ENCODE measurements around the gene SRBD1.

The SRBD1 gene

DNA sequence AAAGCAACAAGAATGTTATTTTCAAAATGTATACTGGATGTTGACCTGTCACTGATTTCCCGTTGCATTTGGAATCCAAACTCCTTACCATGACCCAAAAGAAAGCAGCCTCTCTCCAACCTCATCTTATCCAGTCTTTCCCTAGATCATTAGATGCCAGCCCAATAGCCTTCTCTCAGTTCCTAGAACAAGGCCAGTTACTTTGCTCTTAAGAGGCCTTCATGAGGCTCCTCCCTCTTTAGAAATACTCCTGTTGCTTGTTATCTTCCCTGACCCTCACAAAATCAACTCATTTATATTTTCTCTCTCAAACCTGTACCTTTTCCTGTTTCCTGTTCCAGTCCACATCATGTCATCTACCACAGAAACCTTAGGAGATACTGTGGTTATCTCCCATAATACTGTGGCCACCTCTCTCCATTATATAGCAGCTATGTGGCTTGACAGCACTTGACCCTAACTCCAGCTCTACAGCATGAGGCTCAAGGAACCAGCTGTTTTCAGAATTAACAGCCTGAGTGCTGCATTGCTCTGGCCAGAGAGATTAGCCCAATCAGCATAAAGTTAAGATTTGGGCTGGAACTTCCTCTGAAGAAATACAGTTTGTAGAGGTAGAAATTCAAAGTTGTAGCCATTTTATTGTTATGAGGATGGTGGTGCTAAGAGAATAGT lies 22.8 kb downstream of the SRBD1 start:
- DNase-seq: no peak

DNA sequence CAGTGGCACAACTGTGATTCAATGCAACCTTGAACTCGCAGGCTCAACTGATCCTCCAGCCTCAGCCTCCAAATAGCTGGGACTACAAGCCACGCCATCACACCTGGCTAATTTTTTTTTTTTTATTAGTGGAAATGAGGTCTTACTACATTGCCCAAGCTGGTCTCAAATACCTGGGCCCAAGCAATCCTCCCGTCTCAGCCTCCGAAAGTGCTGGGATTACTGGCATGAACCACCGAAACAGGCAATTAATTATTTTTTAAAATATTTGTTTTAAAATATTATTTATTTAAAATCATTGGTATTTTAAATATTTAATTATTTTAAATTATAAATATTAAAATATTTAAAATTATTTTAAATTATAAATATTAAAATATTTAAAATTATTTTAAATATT lies 24.5 kb downstream of the SRBD1 start:
- DNase-seq: no peak

DNA sequence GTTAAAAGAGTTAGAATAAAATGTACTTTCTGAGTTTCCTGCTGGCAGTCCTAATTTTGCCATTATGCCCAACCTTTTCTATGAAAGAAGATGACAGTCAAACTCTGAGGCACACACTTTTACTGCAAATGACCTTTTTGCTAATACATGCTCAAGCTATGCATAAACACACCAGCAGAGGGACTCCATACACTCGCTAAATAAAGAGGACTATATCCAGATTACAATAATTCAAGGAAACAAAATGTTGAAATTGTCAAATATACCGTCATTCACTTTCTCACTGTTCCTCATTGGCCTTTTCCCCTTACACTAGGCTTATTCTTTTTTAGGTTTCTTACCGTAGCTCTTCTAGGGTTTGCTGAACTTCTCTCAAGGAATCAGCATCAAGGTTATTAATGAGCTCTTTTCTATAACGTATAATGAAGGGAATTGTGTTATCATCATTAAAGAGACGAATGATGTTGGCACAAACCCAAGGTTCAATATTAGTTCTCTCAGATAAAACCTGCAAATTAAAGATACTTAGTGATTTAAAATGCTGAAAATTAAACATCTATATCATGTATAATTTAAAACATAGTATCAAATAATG lies 25.7 kb downstream of the SRBD1 start:
- DNase-seq: peak; percentile 39

DNA sequence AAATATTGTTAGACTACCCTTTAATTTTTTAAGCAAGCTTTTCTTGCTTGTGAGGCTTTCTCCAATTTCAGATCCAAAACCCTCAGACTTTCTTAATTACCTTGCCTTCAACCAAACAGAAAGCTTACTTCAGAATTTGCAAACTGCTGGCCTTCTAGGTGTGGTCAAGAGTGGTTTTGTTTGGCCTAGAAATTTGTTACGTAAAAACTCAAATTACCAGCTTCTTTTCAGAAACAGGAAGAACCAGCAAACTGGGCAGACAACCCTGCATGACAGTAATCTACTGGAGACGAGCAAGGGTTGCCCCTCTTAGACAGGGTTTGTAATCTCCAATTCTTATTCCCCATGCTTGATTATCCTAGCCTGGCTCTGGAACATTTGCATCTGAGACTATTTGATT lies 27.1 kb downstream of the SRBD1 start:
- no peak for DNase-seq

DNA sequence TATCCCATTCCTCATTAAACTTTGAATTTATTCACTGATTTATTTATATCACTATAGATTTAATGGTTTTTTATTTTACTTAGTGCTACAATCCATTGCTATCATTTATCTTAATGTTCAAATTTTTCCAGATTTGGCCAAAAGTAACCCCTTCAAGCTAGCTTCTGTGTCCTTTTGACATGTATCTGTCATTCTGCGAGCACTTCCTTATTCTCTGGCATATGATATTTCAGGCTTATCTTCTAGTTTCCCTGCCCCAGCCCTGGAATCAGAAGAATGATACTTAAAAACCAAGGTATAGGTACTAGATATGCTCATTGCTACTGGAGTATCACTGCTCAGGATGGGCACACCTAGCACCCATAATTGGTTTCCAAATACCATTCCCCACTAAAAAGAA lies 28.5 kb downstream of the SRBD1 start:
- DNase-seq: no peak

DNA sequence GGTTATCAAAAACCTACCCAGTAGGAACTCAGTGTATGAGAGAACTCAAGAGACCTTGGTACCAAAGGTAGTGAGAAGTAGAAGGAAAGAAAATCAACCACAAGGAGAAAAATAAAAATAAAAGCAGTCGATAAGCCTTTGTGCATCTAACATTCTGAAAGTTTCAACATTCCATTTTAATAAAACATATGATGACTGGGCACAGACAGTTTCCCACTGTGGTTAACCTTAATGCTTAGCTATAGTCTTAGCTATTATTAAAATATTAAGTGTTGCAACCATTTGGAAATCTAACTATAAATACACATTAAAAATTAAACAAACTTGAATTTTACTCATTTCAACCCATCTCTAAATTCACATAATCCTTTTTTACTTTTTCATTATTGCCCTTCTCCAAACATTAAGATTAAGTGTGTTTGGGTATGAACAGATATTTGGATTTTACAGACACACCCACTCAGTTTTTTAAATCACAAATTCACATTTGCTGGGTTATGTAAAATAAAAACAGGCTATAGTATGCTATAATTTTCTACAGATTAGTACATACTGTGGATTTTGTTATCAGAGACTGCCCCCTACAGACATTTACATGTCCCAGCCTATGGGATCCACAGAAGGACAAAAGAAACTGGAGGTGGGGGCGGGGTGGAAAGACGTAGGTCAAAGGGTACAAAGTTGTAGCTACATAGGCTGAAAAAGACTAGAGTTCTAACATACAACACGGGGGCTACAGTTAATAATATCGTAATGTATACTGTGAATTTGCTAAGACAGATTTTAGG lies 32.8 kb downstream of the SRBD1 start:
- peak; percentile 12 for DNase-seq

DNA sequence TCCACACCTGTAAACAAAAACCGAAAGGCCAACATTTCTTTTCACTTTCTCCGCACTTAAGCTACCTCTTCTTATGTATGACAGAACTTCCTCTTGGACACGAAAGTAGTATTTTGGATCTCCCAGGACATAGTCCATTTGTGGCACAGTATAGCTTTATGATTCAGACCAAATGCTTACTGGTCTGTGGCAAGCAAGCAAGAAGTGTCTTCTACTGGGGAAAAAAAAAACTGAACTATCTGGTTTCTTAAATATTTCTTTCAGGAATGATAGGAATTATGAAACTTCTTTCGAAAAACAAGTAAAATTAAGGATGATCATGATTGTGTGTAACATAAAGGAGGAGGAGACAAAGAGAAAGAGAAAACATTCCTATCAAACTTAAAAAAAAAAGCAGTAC lies 33.6 kb downstream of the SRBD1 start:
- no peak for DNase-seq

DNA sequence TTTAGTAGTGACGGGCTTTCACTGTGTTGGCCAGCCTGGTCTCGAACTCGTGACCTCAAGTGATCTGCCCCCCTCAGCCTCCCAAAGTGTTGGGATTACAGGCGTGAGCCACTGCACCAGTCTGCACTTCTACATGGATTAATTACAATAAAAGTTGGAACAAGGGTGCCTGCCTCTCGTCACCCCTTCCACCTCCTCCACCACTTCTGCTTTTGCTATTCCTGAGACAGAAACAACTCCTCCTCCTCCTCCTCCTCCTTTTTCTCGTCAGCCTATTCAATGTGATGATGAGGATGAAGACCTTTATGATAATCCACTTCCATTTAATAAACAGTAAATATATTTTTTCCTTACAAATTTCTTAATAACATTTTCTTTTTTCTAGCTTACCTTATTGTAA lies 35.2 kb downstream of the SRBD1 start:
- DNase-seq: no peak

DNA sequence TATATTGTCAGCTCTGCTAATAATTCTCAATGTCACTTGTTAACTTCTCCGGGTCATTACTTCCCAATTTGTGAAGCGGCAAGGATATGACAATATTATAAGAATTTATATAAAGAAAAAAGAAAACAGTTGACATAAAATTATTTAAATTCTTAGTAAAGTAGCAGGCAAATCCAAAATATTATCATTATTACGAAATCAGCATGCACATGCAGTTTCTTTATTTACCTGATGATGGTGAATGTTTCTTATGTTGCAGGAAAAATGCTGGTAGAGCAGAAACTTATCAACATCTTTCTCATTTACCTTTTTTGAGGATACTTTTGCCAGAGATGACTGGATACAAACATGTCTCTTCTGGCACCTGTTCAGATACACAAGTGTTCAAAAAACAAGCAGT lies 38.1 kb downstream of the SRBD1 start:
- DNase-seq: no peak

DNA sequence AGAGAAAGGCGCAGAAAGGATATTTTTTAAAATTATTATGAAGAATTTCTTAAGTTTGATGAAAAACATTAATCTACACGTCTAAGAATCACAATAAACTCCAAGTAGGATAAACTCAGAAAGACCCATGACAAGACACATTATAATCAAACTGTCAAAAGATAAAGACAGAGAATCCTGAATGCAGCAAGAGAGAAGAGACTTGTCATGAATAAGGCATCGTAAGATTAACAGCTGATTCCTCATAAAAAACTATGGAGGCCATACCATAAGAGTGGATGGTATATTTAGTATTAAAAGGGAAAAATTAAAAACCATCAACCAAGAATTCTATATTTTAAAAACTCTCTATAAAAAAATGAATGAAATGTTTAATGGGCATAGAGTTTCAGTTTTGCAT lies 39.1 kb downstream of the SRBD1 start:
- no peak for DNase-seq

DNA sequence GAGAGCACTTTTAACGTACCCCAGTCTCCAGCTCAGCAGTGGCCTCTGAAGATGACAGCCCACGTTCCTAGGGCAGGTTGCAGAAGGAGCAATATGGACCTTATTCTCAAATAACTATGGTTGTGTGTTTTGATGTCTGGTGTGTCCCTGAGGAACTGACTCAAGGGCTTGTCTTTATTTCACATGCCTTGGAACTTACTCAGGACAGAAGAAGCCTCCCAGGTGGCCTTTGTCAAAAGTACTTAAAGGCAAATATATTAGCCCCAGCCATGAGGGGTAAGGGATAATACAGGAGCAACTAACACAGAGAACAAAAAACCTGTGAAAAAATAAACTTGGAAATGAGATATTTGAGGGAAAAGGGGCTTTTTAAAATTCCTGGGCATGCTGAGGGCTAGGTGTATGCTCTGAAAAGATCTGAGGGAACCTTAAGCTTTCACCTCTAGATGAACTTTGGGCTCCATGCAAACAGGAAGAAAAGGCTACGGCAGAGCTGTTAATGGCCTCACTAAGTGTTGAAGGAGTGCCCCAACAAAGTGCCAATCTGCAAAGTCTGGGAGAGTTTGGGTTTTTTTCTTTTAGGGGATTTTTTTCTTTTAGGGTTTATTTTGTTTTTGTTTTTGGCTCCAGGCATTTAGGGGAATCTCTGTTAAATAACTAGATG lies 40.3 kb downstream of the SRBD1 start:
- DNase-seq: no peak

DNA sequence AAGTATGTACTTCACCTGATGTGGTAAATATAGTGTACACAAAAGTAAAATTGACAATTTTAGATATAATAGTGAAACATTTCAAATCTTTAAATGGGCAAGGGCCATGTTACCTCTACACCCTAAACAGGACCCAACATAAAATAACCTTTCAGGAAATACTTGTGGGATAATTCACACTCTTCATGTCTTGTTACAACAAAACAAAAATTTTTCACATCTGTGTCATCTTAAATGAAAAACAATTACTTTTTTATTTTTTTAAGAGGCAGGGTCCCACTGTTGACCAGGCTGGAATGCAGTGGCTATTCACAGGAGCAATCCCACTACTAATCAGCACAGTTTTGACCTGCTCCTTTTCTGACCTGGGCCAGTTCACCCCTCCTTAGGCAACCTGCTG lies 42.1 kb downstream of the SRBD1 start:
- DNase-seq: no peak

DNA sequence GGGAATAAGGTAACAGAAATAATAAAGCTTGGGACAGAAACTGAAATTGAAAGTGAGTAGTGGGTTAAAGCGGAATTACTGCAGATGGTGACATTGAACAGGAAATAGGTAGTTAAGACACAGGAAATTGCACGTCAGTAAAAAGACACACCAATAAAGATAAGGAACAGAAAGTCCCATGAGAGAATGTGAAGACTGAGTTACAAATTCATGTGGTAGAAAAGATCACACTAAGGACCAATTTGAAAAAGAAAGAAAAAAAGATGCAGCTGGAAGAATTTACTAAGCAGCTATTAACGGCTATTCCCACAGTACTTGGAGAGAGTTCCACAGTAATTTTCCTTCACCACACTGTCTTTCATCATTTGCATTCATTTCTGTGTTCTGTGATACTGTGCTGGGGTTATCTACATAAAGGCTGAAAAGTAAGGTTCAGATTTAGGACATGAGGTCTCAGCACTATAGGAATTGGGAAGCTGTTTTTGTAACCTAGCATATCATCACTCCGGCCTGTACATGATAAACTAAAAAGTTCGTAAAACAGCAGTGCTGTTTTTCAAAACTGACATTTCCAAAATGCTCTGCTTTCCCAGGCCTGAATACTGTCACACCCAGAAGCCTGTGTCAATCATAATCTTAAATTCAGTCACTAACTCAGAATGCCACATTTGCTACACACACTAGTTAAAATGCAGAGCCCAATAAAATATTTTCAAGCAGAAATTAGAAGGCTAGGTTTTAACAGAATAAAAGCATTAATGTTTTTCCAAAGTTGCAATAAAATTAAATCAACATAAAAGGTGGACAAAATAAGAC lies 42.9 kb downstream of the SRBD1 start:
- no peak for DNase-seq

DNA sequence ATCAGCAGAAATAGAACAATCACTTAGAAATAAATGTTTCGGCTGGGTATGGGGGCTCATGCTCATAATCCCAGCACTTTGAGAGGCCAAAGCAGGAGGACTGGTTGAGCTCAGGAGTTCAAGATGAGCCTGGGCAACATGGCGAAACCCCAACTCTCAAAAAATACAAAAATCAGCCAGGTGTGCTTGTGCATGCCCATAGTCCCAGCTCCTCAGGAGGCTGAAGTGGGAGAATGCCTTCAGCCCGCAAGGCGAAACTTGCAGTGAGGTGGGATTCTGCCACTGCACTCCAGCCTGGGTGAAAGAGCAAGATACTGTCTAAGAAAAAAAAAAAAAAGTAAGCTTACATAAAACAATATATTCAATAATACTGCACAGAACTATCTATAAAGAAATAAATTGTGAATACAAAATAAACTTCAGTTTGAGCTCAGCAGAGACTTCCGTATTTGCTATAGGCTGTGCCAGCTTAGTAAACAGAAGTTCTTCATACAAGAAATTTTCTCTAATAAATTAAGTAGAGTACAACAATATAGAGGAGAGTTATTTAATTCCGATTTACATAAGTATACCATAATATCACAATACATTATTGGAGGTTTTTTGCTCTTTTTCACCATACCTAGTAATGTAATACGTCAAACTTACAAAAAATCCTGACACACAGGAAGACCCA lies 43.6 kb downstream of the SRBD1 start:
- DNase-seq: no peak

DNA sequence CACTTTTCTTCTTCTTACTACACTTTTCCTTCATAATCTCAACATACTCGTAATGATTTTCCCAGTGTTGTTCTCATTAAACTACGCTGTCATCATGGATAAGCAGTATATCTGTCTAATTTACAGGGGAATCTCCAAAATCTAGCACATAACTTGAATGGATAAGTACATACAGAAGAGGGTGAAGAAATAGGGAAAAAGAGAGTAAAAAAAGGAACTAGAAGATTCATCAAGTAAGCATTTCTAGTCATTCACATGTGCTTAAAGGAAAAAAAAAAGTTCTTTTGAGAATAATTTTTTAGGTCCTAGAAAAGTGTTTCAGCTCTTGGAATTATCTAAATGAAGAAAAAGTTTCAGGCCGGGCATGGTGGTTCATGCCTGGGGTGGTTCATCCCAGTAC lies 51.6 kb downstream of the SRBD1 start:
- DNase-seq: no peak

DNA sequence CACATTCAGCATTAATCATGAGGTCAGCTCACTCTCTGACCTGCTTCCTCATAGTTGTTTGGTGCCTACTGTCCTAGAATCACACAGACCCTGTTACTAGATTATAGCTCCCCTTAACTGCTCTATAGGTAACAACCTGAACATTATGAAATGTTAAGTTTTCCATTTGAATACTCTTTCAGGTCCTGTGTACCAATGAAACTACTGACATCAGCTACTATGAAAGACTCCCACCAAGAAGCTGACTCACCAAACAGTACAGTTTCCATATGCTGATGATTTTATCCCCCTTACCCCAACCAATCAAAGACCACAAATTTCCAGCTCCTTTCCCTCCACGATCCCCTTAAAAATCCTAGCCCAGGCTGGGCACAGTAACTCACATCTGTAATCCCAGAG lies 56.3 kb downstream of the SRBD1 start:
- no peak for DNase-seq

DNA sequence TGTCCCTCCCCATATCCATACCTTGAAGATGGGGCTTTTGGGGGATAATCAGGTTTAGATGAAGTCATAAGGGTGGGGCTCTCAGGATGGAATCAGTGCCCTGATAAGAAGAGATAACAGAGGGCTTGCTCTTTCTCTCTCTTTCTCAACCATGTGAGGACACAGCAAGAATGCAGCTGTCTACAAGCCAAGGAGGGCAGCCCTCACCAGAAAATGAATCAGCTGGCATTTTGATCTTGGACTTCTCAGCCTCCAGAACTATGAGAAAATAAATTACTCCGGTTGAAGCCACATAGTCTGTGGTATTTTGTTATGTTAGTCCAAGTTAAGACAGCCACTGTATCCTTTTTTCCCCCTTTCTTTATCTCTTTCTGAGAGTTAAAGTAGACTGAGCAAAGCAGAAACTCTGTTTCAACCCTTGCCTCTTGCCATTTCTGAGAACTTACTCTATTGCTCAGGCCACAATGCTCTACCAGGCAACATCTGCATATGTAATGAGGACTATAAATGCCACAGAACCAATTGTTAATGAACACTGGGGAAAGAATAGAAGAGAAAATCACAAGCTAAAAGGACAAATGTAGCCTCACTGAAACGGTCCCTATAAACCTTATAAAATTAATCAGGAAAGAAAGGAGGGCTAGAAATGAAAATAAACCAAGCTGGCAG lies 56.9 kb downstream of the SRBD1 start:
- no peak for DNase-seq

DNA sequence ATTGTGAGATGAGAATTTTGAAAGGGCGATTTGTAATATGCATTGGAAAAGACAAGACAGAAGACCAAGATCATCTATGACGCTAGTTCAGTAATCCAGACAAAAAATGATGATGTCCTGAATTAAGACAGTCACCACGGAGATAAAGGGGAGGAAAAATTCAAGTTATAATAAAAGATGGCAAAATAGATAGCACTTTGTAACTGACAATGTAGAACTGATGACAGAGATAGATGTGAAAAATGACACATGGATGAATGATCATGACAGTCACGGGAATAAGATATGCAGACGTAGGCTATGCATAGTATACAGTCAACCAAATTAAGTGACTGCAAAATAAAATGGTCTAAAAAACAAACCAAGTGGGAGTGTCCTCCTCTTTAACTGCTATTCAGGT lies 59.2 kb downstream of the SRBD1 start:
- DNase-seq: no peak

DNA sequence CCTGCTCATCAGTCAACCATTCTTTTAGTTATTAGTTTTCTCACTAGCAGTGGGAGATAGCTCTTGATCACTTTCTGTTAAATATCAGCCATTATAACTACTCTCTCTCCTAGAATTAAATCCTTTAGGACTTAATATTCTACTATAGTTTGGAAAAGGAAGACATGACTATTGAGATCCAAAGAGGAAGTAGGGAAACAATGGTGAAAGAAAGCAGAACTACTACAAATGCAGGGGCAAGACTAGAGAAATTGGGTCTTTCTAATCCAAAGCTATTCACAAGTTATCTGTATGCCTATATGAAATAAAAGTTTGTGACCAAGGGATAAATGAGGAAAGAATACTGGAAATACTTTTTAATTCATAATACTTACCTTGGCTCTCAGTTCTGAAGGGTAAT lies 65.1 kb downstream of the SRBD1 start:
- DNase-seq: no peak

DNA sequence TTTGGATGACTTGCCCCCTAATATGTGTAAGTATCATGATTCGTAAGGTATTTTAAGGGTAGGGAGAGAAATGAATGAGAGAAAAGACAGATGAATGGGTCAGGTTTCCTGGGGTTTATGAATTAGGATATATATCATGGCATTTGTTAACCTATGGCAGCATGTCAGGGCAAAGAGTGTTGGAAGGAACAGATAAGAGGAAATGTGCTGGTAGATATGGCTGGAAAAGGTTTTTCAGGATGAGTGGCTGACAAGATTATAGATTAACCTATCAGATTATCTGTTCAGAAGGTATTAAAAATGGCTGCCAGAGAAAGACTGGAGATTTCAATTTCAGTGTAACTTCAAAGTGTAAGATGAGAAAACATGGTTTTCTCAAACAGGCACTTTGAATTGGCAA lies 67.8 kb downstream of the SRBD1 start:
- no peak for DNase-seq

DNA sequence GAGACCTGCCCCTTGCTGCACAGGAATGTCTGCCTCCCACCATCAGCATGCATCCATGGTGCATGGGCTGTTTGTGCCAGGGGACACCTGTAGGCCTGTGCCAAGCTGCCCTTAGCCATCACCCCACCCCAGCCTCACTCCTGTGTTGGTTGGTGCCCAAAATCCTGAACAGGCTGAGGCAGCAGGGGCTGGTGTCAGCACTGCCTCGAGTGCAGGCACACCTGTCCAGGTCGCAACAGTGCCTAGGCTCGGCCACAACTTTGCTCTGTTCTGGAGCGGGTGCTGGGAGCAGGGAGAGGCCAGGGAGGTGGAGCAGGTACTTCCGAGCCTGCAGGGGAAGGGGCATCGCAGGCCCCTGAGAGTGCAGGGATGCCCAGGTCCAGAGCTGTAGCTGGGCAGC lies 69.1 kb downstream of the SRBD1 start:
- no peak for DNase-seq

DNA sequence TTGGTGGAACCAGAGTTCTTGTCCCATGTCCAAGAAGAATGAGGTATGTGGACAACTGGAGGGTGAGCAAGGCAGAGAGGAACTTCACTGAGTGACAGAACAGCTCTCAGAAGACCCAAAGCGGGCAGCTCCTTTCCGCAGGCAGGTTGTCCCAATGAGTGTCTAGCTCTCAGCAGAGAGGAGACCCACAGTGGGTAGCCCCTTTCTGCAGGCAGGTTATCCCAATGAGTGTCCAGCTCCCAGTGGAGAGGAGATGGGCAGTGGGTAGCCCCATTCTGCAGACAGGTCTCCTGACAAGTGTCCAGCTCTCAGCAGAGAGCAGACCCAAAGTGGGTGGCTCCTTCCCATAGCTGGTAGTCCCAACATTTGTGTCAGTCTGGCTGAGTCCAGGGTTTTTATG lies 69.6 kb downstream of the SRBD1 start:
- DNase-seq: no peak

Data from NCI-H1694 (cell line).